SK-N-DZ (cell line): ENCODE data around the gene RAB40C. TPM values are rescaled to one million over a fixed set of nuclear protein-coding genes. Genes with fewer than 3 reads are reported as not detected.
A peak's percentile ranks its signal among the peaks of the same experiment; 100 is the strongest.

Source experiments
- DNase-seq: peaks from one replicate; pipeline ENCODE4 v3.0.0-alpha.2; 2015; ENCODE audit warnings: low spot score
- polyA plus RNA-seq, 2 experiments: library from polyadenylated mRNA; depleted of rRNA; stranded (reverse); fragments of >200 nt; gene quantifications; 2 replicates each; pipeline ENCODE4 v1.2.3, GENCODE V29; 2014

The RAB40C gene
- 23.8 and 35.5 TPM in 2 replicates for polyA plus RNA-seq (2014; cell fraction: cytosol; rRNA removed)
- polyA plus RNA-seq (2014; cell fraction: nucleus; rRNA removed), result 41.2 and 43.2 TPM in 2 replicates

GRCh38 chr16:589658-590187, at the start of gene RAB40C:
RAB40C (plus strand) TSS chr16:590066; CDS start chr16:590292, 226 bp downstream.
- DNase-seq, result peak; percentile 97

- no peak for DNase-seq
These were observed 49.1 kb upstream of the RAB40C start for GRCh38 chr16:540645-541340.

GRCh38 chr16:543301-544164, 46.3 kb upstream of the RAB40C start:
- no peak for DNase-seq

- DNase-seq, result no peak
These were observed 45.3 kb upstream of the RAB40C start for GRCh38 chr16:544517-544916.

- DNase-seq, result peak; percentile 81
These were observed 42.7 kb upstream of the RAB40C start for GRCh38 chr16:546909-547770.

- no peak for DNase-seq
These were observed 41.3 kb upstream of the RAB40C start for GRCh38 chr16:548586-548985.

GRCh38 chr16:549544-550263, 40.2 kb upstream of the RAB40C start:
- DNase-seq, result no peak

GRCh38 chr16:551210-551609, 38.7 kb upstream of the RAB40C start:
- DNase-seq, result no peak

- DNase-seq, result no peak
These were observed 37.7 kb upstream of the RAB40C start for GRCh38 chr16:552171-552570.

GRCh38 chr16:553601-554296, 36.1 kb upstream of the RAB40C start:
- no peak for DNase-seq

- no peak for DNase-seq
These were observed 35.6 kb upstream of the RAB40C start for GRCh38 chr16:554297-554621.

- DNase-seq, result no peak
These were observed 35.1 kb upstream of the RAB40C start for GRCh38 chr16:554640-555365.

GRCh38 chr16:555528-556473, 34.1 kb upstream of the RAB40C start:
- no peak for DNase-seq

- no peak for DNase-seq
These were observed 33.2 kb upstream of the RAB40C start for GRCh38 chr16:556474-557173.

GRCh38 chr16:557463-558297, 32.2 kb upstream of the RAB40C start:
- no peak for DNase-seq

- no peak for DNase-seq
These were observed 31.4 kb upstream of the RAB40C start for GRCh38 chr16:558298-559020.
